ENCODE data around the gene GBE1. TPM values are rescaled to one million over a fixed set of nuclear protein-coding genes. Genes with fewer than 3 reads are reported as not detected.
"Not testable (repeated sequence)": the region's sequence is repeated elsewhere in the genome, so short reads cannot be mapped to it uniquely, and the experiment has no call there.

Gene GBE1
- polyA plus RNA-seq, 5 donors: 12.8 to 15.3 (median 14.6) TPM

GRCh38 chr3:81531846-81532245 lies 229.6 kb downstream of the GBE1 start:
- no peak for DNase-seq

DNA sequence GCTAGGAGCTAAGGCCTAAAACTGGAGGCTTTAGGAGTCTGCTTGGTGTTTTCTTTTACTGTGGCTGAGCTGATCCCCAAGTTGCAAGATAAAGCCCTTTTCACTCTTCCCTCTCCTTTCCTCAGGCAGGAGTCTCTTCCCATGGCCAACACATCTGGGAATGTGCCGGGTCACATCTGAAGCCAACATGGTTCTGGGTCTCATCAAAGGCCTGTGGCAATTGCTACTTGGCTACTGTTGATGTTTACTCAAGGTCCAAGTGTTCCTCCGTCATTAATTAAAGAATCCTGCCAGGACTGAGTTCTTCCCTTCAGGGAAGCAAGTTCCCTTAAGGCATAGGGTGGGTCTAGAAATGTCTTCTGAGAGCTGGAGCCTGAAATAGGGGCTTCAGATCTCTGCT lies 230.2 kb downstream of the GBE1 start:
- DNase-seq: no peak

DNA sequence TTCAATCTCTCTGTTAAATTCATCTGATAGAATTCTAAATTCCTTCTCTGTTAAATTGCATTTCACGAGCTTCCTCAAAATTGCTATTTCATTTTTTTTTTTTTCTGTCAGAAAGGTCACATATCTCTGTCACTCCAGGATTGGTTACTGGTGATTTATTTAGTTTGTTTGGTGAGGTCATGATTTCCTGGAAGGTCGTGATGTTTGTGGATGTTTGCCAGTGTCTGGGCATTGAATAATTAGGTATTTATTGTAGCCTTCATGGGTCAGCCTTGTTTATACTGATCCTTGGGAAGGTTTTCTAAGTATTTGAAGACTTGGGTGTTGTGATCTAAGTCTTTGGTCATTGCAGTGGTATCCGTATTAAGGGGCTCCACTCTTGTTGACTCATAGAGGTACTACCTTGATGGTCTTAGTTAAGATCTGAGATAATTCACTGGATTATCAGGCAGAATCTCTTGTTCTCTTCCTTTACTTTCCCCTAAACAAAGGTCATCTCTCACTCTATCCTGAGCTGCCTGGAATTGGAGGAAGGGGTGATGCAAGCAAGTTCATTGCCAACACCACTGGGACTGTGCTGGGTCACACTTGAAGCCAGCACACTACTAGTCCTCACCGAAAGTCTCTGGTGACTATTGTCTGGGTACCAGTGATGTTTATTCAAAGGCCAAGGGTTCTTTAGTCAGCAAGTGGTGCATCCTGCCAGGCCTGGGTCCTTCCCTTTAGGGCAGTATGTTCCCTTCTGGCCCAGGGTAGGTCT lies 231.1 kb downstream of the GBE1 start:
- no peak for DNase-seq

DNA sequence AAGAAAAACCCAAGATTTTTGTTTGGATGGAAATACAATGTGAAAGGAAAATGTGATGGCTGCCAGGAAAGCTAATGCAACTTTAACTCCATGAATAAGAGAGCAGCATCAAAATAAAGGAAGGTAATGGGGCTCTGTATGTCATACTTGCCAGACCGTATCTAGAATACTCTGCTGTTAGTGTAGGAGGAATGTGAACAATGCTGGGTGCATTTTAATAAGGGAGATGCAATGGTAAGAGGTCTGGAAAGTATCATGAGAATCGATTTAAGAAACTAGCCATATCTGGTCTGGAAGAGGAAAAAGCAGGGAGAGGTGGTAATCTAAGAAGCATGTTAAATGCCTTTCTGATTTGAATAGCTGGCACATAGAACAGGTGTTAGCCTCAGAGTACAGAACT lies 239.6 kb downstream of the GBE1 start:
- no peak for DNase-seq

GRCh38 chr3:81518945-81519344 lies 242.5 kb downstream of the GBE1 start:
- no peak for DNase-seq

DNA sequence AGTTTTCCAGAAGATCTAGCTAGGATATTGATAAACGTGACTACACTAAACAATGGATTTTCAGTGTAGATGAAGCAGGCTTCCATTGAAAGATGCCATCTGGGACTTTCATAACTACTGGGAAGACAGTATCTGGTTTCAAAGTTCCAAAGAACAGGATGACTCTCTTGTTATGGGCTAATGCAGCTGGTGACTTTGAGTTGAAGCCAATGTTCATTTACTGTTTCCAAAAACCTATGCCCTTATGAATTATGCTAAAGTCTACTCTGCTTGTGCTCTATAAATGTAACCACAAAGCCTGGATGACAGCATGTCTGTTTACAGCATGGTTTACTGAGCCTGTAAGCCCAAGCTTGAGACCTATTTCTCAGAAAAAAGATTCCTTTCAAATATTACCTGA lies 245.4 kb downstream of the GBE1 start:
- no peak for DNase-seq

DNA sequence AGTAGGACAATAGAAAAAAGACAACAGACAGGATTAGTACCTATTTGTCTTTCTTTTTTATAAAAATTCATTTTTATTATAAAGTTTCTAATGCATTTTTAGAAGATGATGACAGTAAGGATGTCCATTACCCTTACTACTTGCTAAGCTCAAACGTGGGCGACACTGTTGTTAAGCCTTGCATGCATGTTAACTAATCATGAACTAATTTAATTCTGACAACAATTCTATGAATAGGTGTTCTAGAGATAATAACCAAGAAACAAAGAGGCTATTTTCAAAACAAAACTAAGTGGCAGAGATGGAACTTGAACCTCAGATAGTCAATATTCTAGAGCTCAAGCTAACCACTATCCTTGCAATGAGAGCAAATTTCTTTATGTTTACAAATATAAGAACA lies 247.9 kb downstream of the GBE1 start:
- DNase-seq: no peak

- DNase-seq: no peak
Observed at GRCh38 chr3:81503026-81503425, 258.4 kb downstream of the GBE1 start.

- DNase-seq: no peak
Observed at GRCh38 chr3:81502236-81502635, 259.2 kb downstream of the GBE1 start.

GRCh38 chr3:81500039-81500438 lies 261.4 kb downstream of the GBE1 start:
- DNase-seq: no peak

DNA sequence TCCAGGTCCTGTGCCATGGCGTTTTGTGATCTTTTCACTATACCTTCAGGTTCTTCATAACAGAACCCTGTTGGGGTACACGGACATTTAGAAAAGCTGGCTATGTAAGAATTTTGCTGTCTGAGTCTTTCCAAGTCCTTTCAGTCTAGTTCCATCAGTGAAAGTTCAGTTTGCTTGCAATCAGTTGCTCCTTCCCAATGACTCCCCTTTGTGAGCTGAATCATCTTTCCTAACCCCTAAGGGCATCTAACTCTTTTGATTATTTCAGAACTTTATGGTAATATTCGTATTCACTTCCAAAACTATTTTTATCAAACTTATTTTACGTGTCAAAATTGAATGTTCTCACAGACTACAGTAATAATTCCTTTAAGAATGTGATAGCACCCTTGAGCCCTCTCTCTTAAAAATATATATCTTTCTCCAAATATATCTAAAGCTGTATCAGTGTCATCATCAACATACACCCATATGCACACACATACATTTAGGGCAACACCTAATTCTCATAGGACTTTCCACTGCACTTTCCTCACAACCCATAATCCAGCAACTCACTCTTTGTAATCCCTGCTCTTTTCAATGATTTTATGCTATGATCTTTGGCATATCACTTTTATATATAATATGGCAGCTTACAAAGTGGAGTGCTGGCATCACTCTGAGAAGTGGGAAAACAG lies 263.7 kb downstream of the GBE1 start:
- no peak for DNase-seq

DNA sequence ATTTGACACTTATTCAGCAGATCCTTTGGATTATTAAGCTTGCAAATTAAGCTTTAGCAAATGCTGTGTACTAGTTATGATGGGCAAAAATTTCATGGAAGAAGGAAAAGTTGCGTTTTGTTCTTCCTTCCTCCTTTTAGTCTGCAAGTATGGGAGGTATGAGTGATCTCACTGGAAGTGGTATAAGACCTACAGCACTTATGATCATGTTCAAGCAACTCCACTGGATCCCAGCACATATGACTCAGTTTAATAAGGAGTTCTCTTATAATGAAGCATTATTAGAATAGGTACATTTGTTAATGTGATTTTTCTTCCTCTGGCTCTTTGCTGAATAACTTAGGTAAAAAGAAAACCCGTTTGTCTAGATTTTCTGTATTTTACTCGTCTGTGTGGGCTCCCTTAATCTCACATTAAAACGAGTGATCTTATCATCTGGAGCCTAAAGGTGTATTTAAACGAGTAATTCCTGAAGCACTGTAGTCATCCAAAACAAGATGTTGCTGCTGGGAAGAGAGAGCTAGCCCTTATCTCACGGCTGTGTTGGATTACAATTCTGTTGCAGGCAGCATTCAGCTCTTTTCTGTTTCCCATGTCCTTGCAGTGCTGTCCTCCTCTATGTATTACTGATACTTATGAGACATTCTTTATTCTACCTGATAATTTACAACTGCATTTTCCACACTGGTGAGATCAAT lies 264.9 kb downstream of the GBE1 start:
- no peak for DNase-seq

GRCh38 chr3:81492471-81492870 lies 269.0 kb downstream of the GBE1 start:
- DNase-seq: not testable (repeated sequence)

DNA sequence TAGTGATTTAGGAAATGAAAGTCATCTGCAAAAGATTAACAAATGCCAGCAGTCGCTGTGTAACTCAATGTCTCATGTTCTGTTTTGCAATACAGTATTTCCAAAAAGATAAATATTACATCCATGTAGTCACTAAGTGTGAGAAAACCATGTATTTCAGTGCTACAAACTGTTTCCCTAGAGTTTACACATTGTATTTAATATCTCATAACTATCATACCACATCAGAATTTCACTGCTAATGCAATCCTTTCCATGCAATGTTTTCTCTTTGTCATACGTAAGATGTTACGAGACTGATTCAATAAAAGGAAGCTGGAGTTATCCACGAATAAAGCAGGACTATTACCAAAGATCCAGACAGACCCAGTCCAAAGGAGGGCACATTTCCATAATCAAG lies 269.4 kb downstream of the GBE1 start:
- peak; percentile 16 to 32 for DNase-seq

DNA sequence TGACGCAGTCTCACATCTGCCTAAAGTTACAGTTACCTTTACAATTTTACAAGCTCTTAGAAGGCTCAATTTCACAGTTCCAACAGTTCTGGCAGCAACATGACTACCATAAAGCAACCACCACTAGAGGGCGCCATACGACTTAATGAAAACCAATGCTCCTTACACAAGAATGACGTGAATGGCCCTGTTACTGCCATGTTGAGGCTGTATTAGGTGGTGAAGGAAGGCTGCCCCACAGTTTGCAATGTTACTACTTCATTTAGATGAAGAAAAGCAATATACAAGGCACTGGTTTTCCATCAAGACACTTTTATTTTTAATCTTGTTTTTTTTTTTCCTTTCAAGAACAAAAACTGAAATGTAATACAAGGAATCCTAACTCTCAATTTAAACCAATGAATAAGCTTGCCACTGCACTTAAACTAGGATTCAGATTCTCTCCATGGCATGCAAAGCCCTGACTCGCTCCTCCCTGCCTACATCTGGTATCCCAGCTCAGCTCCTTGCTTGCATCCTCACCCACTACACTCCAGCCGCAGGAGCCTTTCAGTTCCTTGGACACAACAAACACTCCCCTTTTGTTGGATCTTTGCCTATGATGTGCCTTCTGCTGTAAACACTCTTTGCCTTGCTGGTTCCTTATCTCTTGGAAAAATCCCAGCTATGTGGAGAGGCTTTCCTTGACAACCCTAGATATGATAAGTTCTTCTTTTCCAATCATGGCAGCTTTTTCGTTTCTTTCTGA lies 270.7 kb downstream of the GBE1 start:
- peak; percentile 61 to 74 for DNase-seq

GRCh38 chr3:81485444-81485865 lies 276.0 kb downstream of the GBE1 start:
- no peak for DNase-seq

DNA sequence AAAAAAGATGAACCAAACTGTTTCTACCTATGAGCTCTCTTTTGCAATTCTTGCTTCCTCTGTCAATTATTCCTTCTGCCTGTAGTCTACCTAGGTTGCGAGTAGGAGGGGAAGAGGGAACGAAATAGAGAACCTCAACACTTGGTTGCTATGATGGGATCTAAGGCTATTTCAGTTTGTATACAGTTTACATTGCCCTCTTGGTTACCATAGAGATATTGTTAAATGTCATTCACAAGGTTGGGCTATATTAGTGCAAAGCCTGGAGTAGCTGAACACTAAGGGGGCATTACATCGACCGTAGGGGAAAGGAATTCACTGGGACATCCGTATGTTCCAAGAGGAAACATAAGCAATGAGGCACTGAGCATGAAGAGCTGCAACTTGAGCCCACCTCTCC lies 276.9 kb downstream of the GBE1 start:
- no peak for DNase-seq

- no peak for DNase-seq
Observed at GRCh38 chr3:81483046-81483445, 278.4 kb downstream of the GBE1 start.

DNA sequence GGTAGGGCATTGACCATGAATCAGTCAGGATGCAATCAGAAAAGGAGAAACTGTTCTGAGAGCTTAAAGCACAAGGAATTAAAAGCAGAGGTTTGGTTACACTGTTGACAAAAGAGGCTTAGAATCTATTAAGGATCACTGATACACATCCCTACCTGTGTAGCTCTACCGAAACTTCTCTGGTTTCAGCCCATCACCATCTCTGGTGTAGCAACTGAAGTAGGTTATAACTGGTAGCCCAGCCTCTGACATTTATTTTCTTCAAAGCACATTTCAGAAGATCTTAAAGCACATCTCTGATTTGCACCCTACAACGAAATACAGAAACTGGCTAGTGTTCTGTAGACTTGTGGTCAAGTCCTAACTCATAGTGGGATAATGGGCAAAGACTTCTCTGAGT lies 283.7 kb downstream of the GBE1 start:
- no peak for DNase-seq

- DNase-seq: no peak
Observed at GRCh38 chr3:81476692-81477091, 284.8 kb downstream of the GBE1 start.

DNA sequence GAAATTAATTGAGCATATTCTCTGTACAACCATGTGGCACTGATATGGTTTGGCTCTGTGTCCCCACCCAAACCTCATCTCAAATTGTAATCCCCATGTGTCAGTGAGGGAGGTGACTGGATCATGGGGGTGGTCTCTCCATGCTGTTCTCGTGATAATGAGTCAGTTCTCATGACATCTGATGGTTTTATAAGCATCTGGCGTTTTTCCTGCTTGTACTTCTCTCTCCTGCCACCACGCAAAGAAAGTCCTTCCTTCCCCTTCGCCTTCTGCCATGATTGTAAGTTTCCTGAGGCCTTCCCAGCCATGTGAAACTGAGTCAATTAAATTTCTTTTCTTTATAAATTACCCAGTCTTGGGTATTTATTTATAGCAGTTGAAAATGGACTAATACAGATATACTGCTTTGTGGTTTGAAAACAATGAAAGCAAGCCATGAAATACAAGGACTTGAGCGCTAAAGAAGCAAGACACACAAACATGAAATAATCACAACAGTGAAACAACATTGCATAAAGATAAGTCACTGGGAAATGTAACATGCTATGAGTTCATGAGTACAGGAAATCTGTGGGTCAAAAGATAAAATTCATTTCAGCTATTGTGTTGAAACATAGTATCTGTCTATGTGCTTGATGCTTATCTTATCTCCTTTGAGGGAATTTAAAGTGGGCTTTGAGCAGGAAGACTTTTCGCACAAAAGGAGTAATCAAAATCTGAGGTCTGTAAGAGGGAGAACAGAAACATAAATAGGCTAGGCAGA lies 288.7 kb downstream of the GBE1 start:
- no peak for DNase-seq

Measured in right lung (tissue), 5 donors.